Measurements from ENCODE around the gene TANC1.

TANC1 gene

DNA sequence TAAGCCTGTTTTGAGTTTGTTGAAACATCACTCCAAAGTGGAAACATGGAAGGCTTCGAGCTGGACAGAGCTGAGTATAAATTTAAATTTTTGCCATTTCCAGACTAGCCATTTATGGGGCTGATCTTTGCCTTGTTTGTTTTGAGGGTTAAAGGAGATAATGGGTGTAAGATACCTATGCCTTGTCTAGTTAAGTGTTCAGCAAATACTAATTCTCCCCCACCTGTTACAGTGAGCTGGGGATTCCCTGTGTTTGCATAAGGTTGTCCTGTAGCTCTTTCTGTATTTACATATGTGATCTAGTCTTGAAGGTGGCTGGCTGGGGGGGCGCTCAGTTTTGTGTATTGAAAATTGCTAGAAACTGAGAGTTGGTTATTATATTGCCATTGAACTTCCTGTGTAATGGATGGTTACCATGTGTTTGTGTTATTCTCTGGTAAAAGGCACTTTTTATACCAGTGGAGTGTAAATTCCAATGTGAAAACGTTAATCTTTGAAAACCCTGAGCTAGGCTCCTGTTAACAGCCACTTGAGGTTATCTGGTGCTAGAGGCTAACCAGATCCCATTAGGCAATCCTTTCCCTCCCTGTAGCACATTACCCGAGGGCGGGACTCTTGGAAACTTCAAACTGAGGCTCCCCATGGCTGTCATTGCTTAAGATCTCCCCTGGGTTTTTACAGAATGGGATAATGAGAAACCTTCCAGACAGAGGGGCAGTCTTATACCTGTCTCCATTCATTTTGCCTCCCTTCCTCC lies 26.7 kb downstream of the TANC1 start:
- no peak for DNase-seq (ENCODE audit: low spot score)

DNA sequence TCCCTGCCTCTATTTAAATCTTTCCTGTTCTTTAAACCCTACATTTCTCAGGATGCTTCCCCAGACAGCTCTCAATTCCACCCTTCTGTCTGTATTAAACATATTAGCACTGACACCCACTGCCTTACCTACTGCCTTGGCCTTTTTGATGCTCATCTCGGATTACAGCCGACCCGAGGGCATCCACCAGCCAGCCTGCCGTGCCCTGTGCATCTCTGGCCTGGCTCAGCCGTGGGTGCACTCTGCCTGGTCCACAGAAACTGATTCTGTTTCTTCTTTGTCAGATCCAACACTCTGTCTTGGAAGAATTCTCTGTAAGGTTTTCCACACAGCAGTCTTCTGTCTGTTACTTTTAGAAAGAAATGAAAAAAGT lies 27.2 kb downstream of the TANC1 start:
- DNase-seq (ENCODE audit: low spot score): no peak

DNA sequence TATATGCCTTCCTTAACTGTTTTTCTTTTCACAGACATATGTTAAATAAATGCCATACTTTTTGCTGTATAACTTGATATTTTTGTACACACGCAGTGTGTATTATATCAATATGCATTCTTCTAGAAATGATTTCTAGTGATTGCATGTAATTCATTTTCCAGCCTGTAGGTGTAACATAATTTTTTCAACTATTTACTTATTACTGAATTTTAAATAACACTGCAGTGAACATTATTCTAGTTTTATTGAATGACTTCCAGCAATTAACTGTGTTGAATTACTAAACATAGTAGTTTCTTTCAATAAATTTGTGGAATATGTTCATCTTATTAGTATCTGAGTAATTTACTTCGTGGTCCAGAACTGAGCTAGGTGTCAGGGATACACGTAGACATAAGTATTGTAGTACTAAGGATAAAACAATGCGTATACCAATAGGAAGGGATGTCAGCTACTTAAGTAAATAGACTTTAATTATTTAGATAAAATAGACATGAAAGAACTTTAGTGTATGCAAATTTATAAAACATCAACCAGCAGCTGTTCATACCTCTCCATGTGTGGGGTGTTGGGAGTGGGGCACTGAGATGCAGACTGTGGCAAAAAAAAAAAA lies 28.0 kb downstream of the TANC1 start:
- DNase-seq (ENCODE audit: low spot score): no peak

DNA sequence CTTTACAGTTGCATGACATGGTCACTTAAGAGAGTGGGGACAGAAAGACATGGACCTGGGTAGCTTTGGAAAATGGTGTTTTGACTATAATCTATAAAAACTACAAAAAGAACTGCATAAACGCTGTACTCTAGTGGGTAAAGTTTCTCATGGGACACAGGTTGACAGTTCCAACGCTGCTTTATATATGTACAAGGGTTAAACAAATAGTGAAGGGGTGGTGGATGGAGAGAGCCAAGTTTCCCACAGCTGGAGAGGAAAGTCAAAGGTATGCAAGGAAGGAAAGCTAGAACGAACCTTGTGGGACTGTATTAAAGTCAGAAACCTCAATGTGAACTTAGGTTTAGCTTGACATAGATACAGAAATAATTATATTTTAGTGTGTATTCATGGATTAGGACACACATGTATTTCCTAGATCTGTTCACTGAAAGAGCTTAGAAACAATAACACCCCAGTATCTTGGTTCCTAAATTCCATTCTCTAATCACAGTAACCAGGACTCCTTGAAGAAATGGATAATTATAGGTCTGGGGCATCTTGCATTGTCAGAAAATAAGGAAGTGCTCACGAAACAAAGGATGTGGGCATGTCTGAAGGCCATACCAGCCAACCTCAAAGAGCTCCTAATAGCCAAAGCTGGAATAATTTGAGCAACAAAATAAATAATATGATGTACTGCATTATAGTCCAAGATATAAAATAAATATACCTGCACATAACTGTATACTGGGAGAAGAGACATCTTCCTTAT lies 28.8 kb downstream of the TANC1 start:
- no peak for DNase-seq (ENCODE audit: low spot score)

DNA sequence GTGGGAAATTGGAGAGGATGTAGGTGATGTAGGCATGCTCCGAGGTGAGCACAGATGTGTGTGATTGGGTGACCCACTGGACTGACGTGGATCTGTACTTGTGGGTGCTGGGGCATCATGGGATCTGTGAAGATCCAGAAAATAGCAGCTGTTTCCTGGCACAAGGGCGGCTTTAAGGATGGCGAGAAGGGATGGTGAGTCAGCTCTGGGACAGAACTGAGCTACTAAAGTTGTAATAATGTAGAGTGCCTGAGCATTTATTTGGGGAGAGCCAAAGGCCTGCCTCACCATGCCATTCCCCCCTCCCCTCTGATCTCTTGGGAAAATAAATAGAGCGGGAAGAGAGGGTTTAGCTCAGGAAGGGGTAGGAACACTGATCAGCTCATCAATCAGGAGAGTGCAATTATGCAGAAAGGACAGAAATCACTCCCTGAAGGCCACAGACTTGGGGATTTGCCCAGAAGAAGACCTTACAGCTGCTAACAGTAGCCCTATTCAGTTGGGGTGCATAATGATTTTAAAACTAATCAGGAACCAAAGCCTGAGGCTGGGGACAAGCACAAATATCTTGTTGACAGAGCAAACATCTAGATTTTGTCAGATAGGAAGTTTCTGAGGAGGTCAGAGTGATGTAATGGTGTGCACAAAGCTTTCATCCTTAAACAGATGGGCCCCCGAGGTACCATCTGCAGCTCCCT lies 30.3 kb downstream of the TANC1 start:
- DNase-seq (ENCODE audit: low spot score): no peak

DNA sequence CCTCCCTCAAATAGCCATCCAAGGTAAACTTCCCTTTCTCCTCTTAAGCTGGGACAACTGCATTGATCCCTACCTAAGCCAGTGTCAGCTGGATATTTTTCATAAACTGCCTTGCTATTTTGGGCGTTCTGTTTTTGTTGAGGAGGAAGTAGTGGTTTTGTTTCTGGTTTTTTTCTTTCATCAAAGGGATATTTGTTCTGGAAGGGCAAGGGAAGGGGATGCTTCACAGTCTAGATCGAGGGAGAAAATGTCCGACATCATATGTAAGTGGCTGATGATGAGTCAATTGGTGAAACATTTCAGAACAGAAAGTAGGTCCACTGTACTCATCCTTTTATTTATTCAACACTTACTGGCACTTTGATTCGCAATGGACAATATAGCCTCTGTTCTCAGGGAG lies 31.0 kb downstream of the TANC1 start:
- DNase-seq (ENCODE audit: low spot score): peak; percentile 57

DNA sequence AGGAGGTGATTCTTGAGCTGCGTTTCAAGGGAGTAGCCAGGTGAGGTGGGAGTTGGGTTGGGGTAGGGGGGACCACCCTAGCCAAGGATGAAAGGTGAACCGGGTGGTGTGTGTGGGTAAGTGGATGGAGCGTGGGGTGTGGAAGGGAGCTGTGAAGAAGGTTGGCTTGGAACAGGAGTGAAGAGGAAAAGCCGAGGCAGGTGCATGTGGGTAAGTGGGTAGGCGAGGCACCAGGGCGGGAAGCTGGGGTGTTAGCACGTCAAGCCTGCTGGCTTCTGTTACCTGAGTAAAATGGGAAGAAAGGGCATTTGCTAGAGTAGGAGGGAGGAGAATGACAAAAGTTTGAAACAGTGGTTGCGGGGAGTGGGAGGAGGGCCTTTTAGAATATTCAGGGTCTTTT lies 31.6 kb downstream of the TANC1 start:
- no peak for DNase-seq (ENCODE audit: low spot score)

DNA sequence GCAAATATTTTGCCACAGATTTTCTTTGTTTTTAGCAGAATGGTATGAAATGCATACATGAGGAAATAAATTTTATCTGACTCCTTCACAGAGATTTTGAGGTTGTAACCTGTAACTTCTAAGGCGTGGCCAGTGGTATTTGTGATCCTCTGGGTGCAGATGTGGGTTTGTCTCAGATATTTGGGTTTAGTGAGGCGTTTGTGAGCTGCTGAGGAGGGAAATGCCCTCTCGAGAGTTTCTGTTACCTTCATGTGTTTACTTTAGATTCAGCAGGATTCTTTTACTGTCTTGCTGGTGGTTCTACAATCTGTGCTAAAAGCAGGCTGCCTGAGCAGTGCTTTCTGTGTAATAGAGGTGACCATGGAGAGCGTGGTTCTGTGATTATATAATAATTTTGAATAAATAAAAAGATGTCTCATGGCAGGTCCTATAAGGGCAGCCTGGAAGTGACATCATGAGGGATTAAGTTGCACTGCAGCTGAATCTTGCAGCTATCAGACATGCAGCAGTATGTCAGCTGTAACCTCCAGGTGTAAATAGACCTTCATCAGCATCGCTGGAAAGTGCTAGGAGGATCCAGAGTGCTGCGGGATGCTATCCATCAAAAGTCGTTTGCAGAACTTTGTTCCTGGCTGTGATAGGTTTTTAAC lies 34.1 kb downstream of the TANC1 start:
- no peak for DNase-seq (ENCODE audit: low spot score)

DNA sequence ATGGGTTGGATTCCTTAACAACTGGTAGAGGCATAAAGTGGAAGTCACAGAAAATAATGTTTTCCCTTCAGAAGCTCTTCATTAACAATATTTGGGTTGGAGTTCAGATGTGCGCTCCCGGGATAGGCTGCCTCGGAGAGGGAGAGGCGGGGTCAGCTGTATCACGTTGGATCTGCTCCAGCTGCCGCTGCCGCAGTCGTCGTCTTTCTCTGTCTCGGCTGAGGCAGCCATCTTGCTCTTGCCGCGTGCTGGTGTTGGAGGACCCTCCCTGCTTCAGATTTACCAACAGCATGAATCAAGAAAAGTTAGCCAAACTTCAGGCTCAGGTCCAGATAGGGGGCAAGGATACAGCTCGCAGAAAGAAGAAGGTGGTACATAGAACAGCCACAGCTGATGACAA lies 35.1 kb downstream of the TANC1 start:
- DNase-seq (ENCODE audit: low spot score): no peak

DNA sequence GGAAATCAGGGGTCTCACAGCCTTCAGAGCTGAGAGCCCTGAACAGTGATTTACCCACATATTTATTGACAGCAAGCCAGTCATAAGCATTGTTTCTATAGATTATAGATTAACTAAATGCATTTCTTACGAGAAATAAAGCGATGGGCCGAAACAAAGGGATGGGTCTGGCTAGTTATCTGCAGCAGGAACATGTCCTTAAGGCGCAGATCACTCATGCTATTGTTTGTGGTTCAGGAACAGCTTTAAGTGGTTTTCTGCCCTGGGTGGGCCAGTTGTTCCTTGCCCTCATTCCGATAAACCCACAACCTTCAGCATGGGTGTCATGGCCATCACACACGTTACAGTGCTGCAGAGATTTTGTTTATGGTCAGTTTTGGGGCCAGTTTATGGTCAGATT lies 36.4 kb downstream of the TANC1 start:
- DNase-seq (ENCODE audit: low spot score): no peak

DNA sequence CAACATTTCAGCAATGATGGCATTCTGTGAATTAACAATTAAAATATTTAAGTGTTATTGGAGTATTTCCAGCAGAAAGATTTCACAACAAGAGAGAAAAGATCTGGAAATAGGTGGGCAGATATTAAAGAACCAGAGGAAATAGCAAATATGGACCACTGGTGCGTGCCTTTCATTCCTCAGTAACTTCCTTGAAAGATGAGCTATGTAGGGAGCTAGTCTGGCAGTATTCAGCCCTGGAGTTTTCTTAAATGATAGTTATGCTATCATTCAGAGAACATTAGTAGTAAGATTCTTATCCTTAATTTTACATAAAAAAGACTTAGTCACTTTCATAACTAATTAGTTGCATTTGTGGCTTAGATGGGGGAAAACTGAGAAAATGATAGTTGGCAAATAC lies 41.5 kb downstream of the TANC1 start:
- DNase-seq (ENCODE audit: low spot score): no peak

DNA sequence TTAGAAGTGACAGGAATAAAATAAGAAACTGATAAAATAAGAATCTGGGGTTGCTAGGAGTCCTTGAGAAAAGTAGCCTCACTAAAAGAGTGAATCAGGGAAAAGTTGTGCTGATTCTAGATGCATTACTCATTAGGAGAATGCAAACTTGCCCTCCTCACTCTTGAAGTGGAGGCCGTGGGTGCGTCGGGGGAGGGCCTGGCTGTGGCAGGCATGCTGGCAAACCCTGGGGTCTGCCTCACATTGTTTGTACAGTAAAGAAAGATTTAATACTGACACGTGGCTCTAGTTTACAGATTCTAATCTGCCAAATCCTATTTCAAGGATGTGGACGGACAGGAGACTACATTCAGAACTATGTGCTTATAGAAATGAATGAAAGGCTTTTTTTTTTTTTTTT lies 41.9 kb downstream of the TANC1 start:
- DNase-seq (ENCODE audit: low spot score): no peak

DNA sequence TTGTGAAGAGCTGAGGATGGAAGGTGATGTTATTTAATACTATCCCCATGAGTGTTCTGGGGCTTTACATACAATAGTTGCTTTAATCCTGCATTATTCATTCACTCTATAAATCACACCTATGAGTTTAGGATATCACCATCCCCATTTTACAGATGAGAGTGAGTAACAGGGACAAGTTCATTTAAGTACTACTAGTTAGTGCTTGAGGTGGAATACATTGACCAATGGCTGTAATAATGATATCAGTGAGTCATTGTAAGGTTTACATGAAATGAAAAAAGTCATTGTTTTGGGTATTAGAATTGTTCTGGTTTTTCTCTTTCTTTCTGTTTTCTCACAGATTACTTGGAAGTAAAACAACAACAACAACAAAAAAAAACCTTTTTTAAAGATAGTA lies 42.5 kb downstream of the TANC1 start:
- no peak for DNase-seq (ENCODE audit: low spot score)

DNA sequence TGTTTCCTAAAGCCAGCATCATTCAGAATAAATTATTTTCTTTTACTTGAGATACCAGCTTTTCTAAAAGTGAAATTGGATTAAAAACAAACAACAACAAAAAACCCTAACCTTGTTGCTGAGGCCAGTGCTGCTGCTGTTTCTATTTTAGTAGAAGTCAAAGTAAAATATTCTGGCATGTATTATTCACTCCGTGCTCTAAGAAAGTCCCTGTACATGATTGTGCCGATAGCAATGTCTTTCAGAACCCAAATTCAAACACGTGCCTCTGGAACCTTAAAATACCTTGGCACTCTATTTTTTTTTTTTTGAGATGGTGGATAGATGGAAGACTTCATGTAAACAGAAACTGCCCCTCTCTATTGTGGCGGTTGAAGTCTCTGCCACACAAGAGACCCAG lies 43.7 kb downstream of the TANC1 start:
- DNase-seq (ENCODE audit: low spot score): no peak

DNA sequence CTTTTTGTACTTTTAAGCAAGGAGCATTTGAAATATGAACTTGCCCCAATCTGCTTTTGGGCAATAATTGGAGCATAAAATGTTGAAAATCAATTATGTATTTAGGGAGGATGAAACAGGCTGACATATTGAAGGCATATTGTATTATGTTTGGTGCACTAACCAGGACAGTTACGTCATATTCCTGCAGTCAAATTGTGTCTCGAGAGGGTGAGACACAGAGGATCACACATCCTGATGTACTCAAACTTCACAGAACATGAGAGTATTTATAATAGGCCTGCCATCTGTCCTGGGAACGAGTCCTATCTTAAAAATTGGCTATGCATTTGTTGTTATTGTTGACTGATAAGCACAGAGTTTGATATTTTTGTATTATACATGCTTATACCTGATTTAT lies 44.7 kb downstream of the TANC1 start:
- no peak for DNase-seq (ENCODE audit: low spot score)

DNA sequence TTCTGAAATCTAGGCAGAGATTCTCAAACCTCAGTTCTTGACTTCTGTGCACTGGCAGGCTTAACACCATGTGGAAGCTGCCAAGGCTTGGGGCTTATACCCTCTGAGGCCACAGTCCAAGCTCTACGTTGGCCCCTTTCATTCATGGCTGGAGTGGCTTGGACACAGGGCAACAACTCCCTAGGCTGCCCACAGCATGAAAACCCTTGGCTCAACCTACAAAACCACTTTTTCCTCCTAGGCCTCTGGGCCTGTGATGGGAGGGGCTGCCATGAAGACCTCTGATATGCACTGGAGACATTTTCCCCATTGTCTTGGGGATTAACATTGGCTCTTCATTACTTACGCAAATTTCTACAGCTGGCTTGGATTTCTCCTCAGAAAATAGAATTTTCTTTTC lies 46.7 kb downstream of the TANC1 start:
- DNase-seq (ENCODE audit: low spot score): no peak

DNA sequence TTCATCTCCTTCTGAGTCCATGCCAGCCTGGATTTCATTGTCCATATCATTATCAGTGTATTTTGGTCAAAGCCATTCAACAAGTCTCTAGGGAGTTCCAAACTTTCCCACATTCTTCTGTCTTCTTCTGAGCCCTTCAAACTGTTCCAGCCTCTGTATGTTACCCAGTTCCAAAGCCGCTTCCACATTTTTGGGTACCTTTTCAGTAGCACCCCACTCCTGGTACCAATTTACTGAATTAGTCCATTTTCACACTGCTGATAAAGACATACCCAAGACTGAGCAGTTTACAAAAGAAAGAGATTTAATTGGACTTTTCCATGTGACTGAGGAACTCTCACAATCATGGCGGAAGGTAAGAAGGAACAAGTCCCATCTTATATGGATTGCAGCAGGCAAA lies 47.4 kb downstream of the TANC1 start:
- DNase-seq (ENCODE audit: low spot score): no peak

DNA sequence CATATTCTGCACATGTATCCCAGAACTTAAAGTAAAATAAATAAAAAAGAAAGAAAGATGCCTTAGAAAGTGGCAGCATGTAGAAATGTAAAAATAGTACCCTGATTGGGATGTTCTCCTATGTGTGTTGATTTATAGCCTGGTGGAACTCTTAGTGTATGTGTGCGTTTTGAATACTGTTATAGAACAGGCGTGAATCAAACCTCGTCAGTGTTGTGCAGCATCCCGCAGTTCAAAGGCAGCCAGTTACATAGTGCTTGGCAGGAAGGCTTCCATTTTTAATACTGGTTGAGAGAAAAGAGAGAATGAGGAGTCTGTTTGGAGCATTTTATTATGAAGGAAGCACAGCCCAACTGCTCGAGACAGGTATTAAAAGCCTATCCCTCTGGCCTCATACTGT lies 49.4 kb downstream of the TANC1 start:
- DNase-seq (ENCODE audit: low spot score): no peak

DNA sequence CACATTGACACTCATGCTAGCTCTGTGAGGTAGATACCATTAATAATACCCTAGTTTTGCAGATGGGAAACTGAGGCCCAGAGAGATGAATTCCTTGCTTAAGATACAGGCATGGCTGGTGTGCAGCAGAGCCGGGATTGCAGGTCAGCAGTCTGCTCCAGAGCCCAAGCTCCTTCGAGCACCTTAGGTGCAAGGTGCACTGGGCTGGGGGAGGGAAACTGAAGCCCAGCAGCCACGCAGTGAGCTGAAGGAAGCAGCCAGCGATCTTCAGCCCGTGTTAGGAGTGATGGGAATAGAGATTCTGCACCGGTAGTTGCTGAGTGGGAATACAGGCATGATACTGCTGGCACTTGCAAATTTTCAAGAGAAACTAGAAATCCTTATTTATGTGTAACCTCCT lies 50.6 kb downstream of the TANC1 start:
- DNase-seq (ENCODE audit: low spot score): no peak

DNA sequence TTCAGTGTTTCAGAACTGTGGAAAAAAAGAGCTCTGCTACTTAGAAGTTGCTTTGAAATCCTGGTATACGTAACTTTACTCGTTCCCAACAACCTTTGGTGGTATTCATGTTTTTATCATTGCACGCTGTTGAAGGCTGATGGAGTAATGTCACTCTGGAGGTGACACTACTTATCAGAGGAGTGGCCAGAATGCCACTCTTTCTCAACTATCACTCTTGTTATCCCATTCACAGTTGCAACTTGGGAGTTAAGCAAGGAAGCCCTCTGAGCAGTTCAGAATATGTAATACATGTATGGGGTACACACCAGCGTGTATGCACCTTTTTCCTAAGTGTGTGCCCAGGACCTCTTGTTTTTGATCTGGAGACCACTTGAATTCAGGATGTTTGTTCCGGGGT lies 53.6 kb downstream of the TANC1 start:
- no peak for DNase-seq (ENCODE audit: low spot score)

DNA sequence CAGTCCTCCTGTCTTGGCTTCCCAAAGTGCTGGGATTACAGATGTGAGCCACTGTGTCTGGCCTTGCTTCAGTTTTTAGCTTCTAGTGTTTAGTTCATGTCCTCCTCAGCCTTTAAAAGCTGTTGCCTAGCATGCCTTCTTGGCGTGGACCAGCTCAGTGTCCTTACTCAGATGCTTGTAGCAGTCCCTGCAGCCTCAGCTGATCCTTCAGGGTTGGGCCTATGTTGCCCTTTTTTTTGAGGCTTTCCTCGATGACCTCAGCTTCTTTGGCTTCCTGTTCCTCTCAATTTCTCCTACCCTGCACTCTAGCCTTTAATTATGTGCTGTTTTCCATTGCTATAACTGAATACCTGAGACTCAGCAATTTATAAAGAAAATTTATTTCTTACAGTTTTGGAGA lies 57.7 kb downstream of the TANC1 start:
- DNase-seq (ENCODE audit: low spot score): no peak

DNA sequence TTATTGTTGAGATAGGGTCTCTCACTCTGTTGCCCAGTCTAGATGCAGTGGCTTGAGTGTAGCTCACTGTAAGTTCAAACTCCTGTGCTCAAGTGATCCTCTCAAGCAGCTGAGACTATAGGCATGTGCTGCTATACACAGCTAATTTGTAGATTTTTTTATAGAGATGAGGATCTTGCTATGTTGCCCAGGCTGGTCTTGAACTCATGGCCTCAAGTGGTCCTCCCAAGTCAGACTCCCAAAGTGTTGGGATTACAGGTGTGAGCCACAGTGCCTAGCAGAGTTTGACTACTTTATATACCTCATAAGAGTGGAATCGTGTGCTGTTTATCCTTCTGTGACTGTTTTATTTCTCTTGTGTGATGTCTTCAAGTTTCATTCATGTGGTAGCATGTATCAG lies 60.3 kb downstream of the TANC1 start:
- DNase-seq (ENCODE audit: low spot score): no peak
